Mesendoderm (in vitro differentiated cells): Measurements from ENCODE around the gene PREX1.

Experiments used
- DNase-seq: peaks from one replicate; pipeline ENCODE4 v3.0.0; 2013
- H2AK5ac ChIP-seq: 2 replicates; pipeline ENCODE4 v1.6.1; 2013; ENCODE audit warnings: low read length, inconsistent platforms
- H2BK120ac ChIP-seq: 2 replicates; pipeline ENCODE4 v1.6.1; 2013; ENCODE audit warnings: low read depth, mild to moderate bottlenecking, low read length, moderate library complexity, mixed read lengths
- H2BK15ac ChIP-seq: replicated peaks from 2 replicates; pipeline ENCODE4 v1.6.1; 2013; ENCODE audit warnings: low read depth, mild to moderate bottlenecking, moderate library complexity
- H2BK5ac ChIP-seq: 2 replicates; pipeline ENCODE4 v1.6.1; 2013; ENCODE audit warnings: low read length, inconsistent platforms
- H3K18ac ChIP-seq: 2 replicates; pipeline ENCODE4 v1.6.1; 2013; ENCODE audit warnings: mild to moderate bottlenecking, low read length, mixed read lengths
- H3K23ac ChIP-seq: one replicate; pipeline ENCODE4 v1.6.1; 2013; ENCODE audit warnings: low read length
- H3K27ac ChIP-seq: 2 replicates; pipeline ENCODE4 v1.5.1; 2013; ENCODE audit warnings: low read depth, mild to moderate bottlenecking, inconsistent platforms, low read length, moderate library complexity
- H3K27me3 ChIP-seq: 2 replicates; pipeline ENCODE4 v1.6.1; 2013; ENCODE audit warnings: low read length, control low read depth, mild to moderate bottlenecking, inconsistent platforms; ENCODE audit not compliant: insufficient read depth, poor library complexity
- H3K36me3 ChIP-seq: 2 replicates; pipeline ENCODE4 v1.6.1; 2013; ENCODE audit warnings: low read length, inconsistent platforms; ENCODE audit not compliant: control insufficient read depth, insufficient read depth
- H3K4ac ChIP-seq: one replicate; pipeline ENCODE4 v1.6.1; 2013; ENCODE audit warnings: low read depth, mild to moderate bottlenecking, low read length, moderate library complexity
- H3K4me1 ChIP-seq: 2 replicates; pipeline ENCODE4 v1.6.1; 2013; ENCODE audit warnings: low read depth, low read length, inconsistent platforms; ENCODE audit not compliant: control insufficient read depth
- H3K4me2 ChIP-seq: 2 replicates; pipeline ENCODE4 v1.6.1; 2013; ENCODE audit warnings: low read length
- H3K4me3 ChIP-seq: 2 replicates; pipeline ENCODE4 v1.5.1; 2013; ENCODE audit warnings: mild to moderate bottlenecking, low read length
- H3K56ac ChIP-seq: one replicate; pipeline ENCODE4 v1.6.1; 2013; ENCODE audit warnings: low read length
- H3K79me1 ChIP-seq: 2 replicates; pipeline ENCODE4 v1.6.1; 2013; ENCODE audit warnings: low read length, inconsistent platforms
- H3K79me2 ChIP-seq: 2 replicates; pipeline ENCODE4 v1.6.1; 2013; ENCODE audit warnings: mild to moderate bottlenecking, low read length; ENCODE audit not compliant: control insufficient read depth, insufficient read depth
- H3K9ac ChIP-seq: 2 replicates; pipeline ENCODE4 v1.6.1; 2013; ENCODE audit warnings: low read length, inconsistent platforms
- H4K5ac ChIP-seq: one replicate; pipeline ENCODE4 v1.6.1; 2013; ENCODE audit warnings: low read length
- H4K8ac ChIP-seq: one replicate; pipeline ENCODE4 v1.6.1; 2013; ENCODE audit warnings: low read depth, mild to moderate bottlenecking, control low read depth, low read length, moderate library complexity
- WGBS: extraction: QIAGEN DNeasy Blood & Tissue Kit; methylation state at CpG from one replicate; pipeline ENCODE4 v1.1.7; 2013; ENCODE audit warnings: low lambda C conversion rate, missing lambda C conversion rate; ENCODE audit not compliant: insufficient coverage; ENCODE audit errors: extremely low coverage; 5-methylcytosine and 5-hydroxymethylcytosine counted together

The PREX1 gene

DNA sequence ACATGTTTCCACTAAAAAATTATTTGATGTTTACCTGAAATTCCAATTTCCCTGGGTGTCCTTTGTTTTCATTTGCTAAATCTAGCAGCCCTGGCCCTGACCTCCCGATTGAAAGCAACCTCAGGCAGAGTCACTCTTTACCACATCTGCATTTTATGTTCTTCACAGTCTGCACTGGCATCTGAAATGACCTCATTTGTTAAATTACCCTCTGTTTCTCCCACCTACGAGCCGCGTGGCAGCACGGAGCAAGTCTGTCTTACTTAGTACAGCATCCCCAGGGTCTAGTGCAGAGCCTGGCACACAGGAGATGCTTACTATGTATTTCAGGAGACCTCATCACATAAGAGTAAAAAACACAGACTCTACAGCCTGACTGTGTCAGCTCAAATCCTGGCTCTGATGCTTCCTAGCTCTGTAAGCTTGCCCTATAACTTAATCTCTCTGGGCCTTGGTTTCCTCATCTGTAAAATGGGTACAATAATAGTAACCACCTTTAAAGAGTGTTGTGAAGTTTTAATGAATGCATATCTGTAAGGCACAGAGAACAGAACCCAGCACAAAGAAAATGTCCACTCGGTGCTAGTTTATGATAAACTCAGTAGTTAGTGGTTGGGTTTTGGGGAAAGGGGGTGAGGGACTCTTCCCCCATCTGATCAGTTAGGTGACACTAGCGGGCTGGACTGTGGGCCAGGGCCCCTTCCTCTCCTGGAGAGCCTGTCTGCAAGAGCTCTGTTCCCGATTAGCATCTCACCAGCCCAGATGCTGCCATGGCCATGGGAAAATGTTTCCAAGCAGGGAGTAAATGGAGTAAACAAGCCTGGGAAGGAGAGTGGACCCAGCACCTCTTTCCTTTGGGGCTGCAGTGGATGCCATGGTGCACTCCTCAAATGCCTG lies 88.2 kb downstream of the PREX1 start:
- Histone ChIP-seq H3K4me3 (no peak overlapping the region), H3K4me1 (no peaks in the 10 kb centered on the region), H3K18ac (no peak overlapping the region), H2BK15ac (no peak overlapping the region), H3K36me3 (peaks cover 2% of the 10 kb centered on the region), H3K79me1 (no peaks in the 10 kb centered on the region), H2AK5ac (no peak overlapping the region), H3K9ac (no peak overlapping the region), H3K79me2 (no peaks in the 10 kb centered on the region), H4K5ac (no peak overlapping the region), H3K4me2 (no peak overlapping the region), H2BK120ac (no peak overlapping the region), H3K23ac (no peak overlapping the region), H3K56ac (no peak overlapping the region), H2BK5ac (no peak overlapping the region), H3K4ac (no peak overlapping the region), H3K27me3 (no peaks in the 10 kb centered on the region), H4K8ac (no peak overlapping the region), H3K27ac (no peak overlapping the region)
- DNase-seq = no peak
- WGBS = no CpG with 5 or more reads among the region's 8 CpGs

DNA sequence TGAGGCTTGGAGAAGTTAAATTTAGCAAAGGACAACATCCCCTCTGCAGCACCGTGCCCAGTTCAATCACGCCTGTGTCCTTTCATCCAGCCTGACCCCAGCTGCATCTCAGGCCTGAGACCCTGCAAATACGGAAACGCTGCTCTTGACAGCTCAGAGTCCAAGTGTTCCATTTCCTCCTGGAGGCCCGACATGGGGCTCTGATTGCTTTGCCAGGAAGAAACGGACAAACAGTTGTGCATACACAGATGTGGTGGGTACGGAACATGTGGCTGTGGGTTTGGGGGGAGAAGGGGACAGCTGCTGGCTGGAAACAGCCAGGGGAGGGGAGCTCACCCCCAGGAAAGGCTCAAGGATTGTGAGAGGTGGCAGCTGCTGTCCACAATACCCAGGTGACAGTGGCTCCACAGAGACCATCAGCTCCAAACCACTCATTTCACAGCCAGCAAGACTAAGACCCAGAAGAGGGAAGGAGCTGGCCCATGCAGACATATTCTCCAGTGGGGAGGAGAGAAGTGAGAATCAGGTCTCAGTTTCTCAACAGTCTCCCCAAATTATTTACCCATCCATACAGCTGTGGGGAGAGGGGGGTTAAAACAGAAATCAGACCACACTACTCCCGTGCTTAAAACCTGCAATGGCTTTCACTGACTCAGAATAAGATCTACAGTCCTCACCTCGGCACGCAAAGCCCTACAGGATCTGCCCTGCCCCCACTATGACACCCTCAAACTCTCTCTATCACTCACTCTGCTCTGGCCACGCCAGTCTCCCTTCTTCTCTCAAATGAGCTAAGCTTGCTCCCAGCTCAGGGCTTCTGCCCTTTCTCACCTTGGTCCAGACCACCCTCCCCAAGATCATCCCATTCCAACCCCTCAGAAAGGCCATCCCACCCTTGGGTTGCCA lies 89.1 kb downstream of the PREX1 start:
- DNase-seq = no peak
- H2BK120ac ChIP-seq = no peak overlapping the region
- H3K4me3 ChIP-seq = no peak overlapping the region
- H3K4ac ChIP-seq = no peak overlapping the region
- no peak overlapping the region for H2BK15ac ChIP-seq
- no peaks in the 10 kb centered on the region for H3K4me1 ChIP-seq
- H2AK5ac ChIP-seq = no peak overlapping the region
- no peaks in the 10 kb centered on the region for H3K79me2 ChIP-seq
- H3K27me3 ChIP-seq = no peaks in the 10 kb centered on the region
- H2BK5ac ChIP-seq = no peak overlapping the region
- no peak overlapping the region for H3K27ac ChIP-seq
- no peak overlapping the region for H3K4me2 ChIP-seq
- H3K36me3 ChIP-seq = peaks cover 2% of the 10 kb centered on the region
- no peak overlapping the region for H4K8ac ChIP-seq
- WGBS = no CpG with 5 or more reads among the region's 11 CpGs
- H4K5ac ChIP-seq = no peak overlapping the region
- no peaks in the 10 kb centered on the region for H3K79me1 ChIP-seq
- no peak overlapping the region for H3K9ac ChIP-seq
- H3K18ac ChIP-seq = no peak overlapping the region
- no peak overlapping the region for H3K56ac ChIP-seq
- no peak overlapping the region for H3K23ac ChIP-seq

DNA sequence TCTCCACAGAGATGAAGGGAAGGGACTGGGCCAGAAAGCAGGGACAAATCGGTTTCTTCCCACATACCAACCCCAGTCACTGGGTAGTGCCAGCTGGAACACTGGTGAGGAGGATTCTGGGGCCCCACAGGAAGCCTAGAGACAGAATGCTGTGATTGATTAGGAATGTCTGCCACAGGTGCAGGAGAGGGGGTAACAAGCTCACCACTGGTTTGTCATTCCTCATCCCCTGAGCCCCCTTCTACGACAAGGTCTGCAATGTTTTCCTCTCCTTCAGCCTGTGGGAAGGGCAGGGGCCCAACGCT lies 89.8 kb downstream of the PREX1 start:
- no peaks in the 10 kb centered on the region for H3K79me2 ChIP-seq
- H3K4me3 ChIP-seq = no peak overlapping the region
- no CpG with 5 or more reads among the region's 3 CpGs for WGBS
- peaks cover 2% of the 10 kb centered on the region for H3K36me3 ChIP-seq
- no peak overlapping the region for H3K9ac ChIP-seq
- no peak overlapping the region for H2BK120ac ChIP-seq
- no peak overlapping the region for H3K4me2 ChIP-seq
- no peak overlapping the region for H2BK15ac ChIP-seq
- H3K56ac ChIP-seq = no peak overlapping the region
- H3K23ac ChIP-seq = no peak overlapping the region
- no peak overlapping the region for H3K4ac ChIP-seq
- no peak overlapping the region for H2AK5ac ChIP-seq
- no peak overlapping the region for H4K8ac ChIP-seq
- no peaks in the 10 kb centered on the region for H3K4me1 ChIP-seq
- no peaks in the 10 kb centered on the region for H3K79me1 ChIP-seq
- H2BK5ac ChIP-seq = no peak overlapping the region
- DNase-seq = no peak
- no peak overlapping the region for H3K27ac ChIP-seq
- H4K5ac ChIP-seq = no peak overlapping the region
- H3K27me3 ChIP-seq = no peaks in the 10 kb centered on the region
- no peak overlapping the region for H3K18ac ChIP-seq

DNA sequence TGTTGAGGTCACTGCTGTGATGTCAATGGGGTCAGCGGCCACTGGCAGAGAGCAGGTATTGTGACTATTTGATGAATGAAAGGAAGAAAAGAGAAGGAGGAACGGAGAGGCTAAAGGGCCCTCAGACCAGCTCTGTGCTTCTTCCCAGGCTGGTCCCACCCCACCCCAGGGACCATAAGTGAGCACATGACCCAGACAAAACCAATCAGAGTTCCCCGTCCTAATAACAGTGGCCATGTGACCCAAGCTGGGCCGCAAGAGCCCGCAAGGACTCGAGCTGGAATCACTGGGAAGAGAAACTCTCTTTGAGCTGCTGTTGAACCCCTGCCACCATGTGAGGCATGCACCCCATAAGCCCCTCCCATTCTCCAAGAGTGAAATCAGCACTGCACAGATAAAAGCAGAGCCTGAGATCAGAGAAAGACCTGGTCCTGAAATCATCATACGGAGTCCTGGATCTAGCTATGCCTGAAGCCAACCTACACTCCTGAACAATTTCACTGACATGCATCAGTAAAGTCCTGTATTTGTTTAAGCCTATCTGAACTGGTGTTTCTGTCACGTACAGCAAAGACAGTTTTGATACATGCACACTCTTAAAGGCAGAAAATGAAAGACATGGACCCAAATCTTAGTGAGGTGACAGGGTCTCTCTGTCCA lies 90.2 kb downstream of the PREX1 start:
- H3K56ac ChIP-seq = no peak overlapping the region
- no peak overlapping the region for H2BK15ac ChIP-seq
- H3K23ac ChIP-seq = no peak overlapping the region
- H4K8ac ChIP-seq = no peak overlapping the region
- H3K4ac ChIP-seq = no peak overlapping the region
- H3K27ac ChIP-seq = no peak overlapping the region
- H3K18ac ChIP-seq = no peak overlapping the region
- peaks cover 2% of the 10 kb centered on the region for H3K36me3 ChIP-seq
- H3K4me3 ChIP-seq = no peak overlapping the region
- H2AK5ac ChIP-seq = no peak overlapping the region
- DNase-seq = no peak
- H3K4me1 ChIP-seq = no peaks in the 10 kb centered on the region
- no peak overlapping the region for H2BK120ac ChIP-seq
- H3K4me2 ChIP-seq = no peak overlapping the region
- no peak overlapping the region for H4K5ac ChIP-seq
- no peak overlapping the region for H2BK5ac ChIP-seq
- no peak overlapping the region for H3K9ac ChIP-seq
- no peaks in the 10 kb centered on the region for H3K79me2 ChIP-seq
- H3K79me1 ChIP-seq = no peaks in the 10 kb centered on the region
- no peaks in the 10 kb centered on the region for H3K27me3 ChIP-seq
- WGBS = no CpG with 5 or more reads among the region's 8 CpGs

DNA sequence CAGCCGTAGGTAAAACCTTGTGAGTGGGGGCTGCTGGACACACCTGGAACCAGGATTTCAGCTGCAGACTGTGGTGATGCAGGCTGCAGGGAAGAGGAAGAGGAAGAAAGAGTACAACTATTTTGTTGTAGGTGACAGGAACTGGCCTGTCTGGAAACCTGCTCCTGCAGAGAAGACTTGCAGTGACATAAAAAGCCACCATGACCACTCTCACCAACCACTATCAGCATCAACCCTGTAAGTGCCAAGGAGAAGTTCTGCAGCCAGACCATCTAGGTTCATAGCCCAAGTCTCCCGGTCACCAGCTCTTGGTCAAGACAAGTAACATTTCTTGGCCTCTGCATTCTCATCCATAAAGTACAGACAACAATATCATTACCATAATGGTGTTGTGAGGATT lies 91.2 kb downstream of the PREX1 start:
- Histone ChIP-seq H3K4me3 (no peak overlapping the region), H3K56ac (no peak overlapping the region), H3K27ac (no peak overlapping the region), H3K18ac (no peak overlapping the region), H3K27me3 (no peaks in the 10 kb centered on the region), H4K5ac (no peak overlapping the region), H3K79me1 (peaks cover 3% of the 10 kb centered on the region), H3K4me2 (no peak overlapping the region), H3K79me2 (no peaks in the 10 kb centered on the region), H3K4me1 (no peaks in the 10 kb centered on the region), H2AK5ac (no peak overlapping the region), H2BK120ac (no peak overlapping the region), H3K4ac (no peak overlapping the region), H3K23ac (no peak overlapping the region), H4K8ac (no peak overlapping the region), H2BK15ac (no peak overlapping the region), H2BK5ac (no peak overlapping the region), H3K9ac (no peak overlapping the region), H3K36me3 (peaks cover 2% of the 10 kb centered on the region)
- no peak for DNase-seq
- WGBS = no CpG with 5 or more reads among the region's 2 CpGs
